SK-N-SH (cell line): ENCODE data around the gene COL25A1. TPM values are rescaled to one million over a fixed set of nuclear protein-coding genes. Genes with fewer than 3 reads are reported as not detected.

Source experiments
- CTCF ChIA-PET: fragments of 300-600, 350-600 bp; formaldehyde crosslinking; extraction: SDS; loops from one replicate; lab custom pipeline; 2021; lab: Yijun Ruan, JAX
- POLR2A ChIA-PET: fragments of 350-600 bp; sonication (Branson Sonifier 250); formaldehyde crosslinking; extraction: SDS; loops from one replicate; lab custom pipeline; 2020; ENCODE audit warnings: antibody characterized with exemption, inconsistent platforms; lab: Yijun Ruan, JAX
- DNase-seq: peaks from one replicate; pipeline ENCODE4 v3.0.0; 2012
- H2AFZ ChIP-seq: fragments of 200-600 bp; sonication (generic); 2 replicates; pipeline ENCODE4 v1.8.1; 2016; ENCODE audit warnings: antibody characterized with exemption, mild to moderate bottlenecking, low read depth
- H3F3A ChIP-seq: fragments of 200-600 bp; sonication (generic); replicated peaks from 2 replicates; pipeline ENCODE3; 2016; ENCODE audit warnings: antibody characterized with exemption, mild to moderate bottlenecking; ENCODE audit not compliant: insufficient read depth
- H3K27ac ChIP-seq, 2 experiments: fragments of 200-500 bp in 1 of 2; fragments of 200-600 bp in 1 of 2; sonication (Bioruptor generic) in 1 of 2; sonication (generic), shearing (Covaris generic) in 1 of 2; 2 replicates each; pipeline versions ENCODE4 v1.5.1 to v1.6.1; 2014 to 2016; ENCODE audit warnings: low read depth in 2 of 2, inconsistent platforms in 1 of 2, low read length in 1 of 2, mild to moderate bottlenecking in 1 of 2, mixed read lengths in 1 of 2
- H3K27me3 ChIP-seq: fragments of 200-600 bp; sonication (generic), shearing (Covaris generic); 2 replicates; pipeline ENCODE4 v1.6.1; 2016; ENCODE audit warnings: mixed run types; ENCODE audit not compliant: insufficient read depth
- H3K36me3 ChIP-seq, 2 experiments: fragments of 200-500 bp in 1 of 2; fragments of 200-600 bp in 1 of 2; sonication (Bioruptor generic) in 1 of 2; sonication (generic) in 1 of 2; replicated peaks in 1 of 2; 2 replicates each; pipeline versions ENCODE3 to v1.5.1; 2014 to 2016; ENCODE audit warnings: low read length in 1 of 2, mild to moderate bottlenecking in 1 of 2; ENCODE audit not compliant: insufficient read depth in 2 of 2, control insufficient read depth in 1 of 2
- H3K4me1 ChIP-seq, 2 experiments: fragments of 200-500 bp in 1 of 2; fragments of 200-600 bp in 1 of 2; sonication (Bioruptor generic) in 1 of 2; sonication (generic), shearing (Covaris generic) in 1 of 2; 2 replicates each; pipeline versions ENCODE4 v1.5.1 to v1.6.1; 2014 to 2016; ENCODE audit warnings: low read depth in 1 of 2, low read length in 1 of 2, mixed run types in 1 of 2; ENCODE audit not compliant: insufficient read depth in 2 of 2, control insufficient read depth in 1 of 2
- H3K4me2 ChIP-seq: fragments of 200-600 bp; sonication (generic), shearing (Covaris generic); 2 replicates; pipeline ENCODE4 v1.6.1; 2017; ENCODE audit warnings: mixed run types
- H3K4me3 ChIP-seq, 2 experiments: fragments of 200-500 bp in 1 of 2; fragments of 200-600 bp in 1 of 2; sonication (Bioruptor generic) in 1 of 2; sonication (generic), shearing (Covaris generic) in 1 of 2; 2 replicates each; pipeline versions ENCODE4 v1.5.1 to v1.8.1; 2014 to 2016; ENCODE audit warnings: low read depth in 2 of 2, inconsistent platforms in 1 of 2, low read length in 1 of 2, mild to moderate bottlenecking in 1 of 2, mixed read lengths in 1 of 2, moderate library complexity in 1 of 2
- H3K79me2 ChIP-seq: fragments of 200-600 bp; sonication (generic); 2 replicates; pipeline ENCODE4 v1.8.1; 2017; ENCODE audit warnings: mild to moderate bottlenecking; ENCODE audit not compliant: insufficient read depth
- H3K9ac ChIP-seq: fragments of 200-600 bp; sonication (generic); 2 replicates; pipeline ENCODE4 v1.6.1; 2017; ENCODE audit warnings: mixed run types
- H3K9me2 ChIP-seq: fragments of 200-600 bp; sonication (generic); 2 replicates; pipeline ENCODE4 v1.6.1; 2017; ENCODE audit warnings: mixed run types
- H3K9me3 ChIP-seq: fragments of 200-600 bp; sonication (generic); 2 replicates; pipeline ENCODE4 v1.6.1; 2017; ENCODE audit warnings: mixed run types, mild to moderate bottlenecking, moderate library complexity
- H4K20me1 ChIP-seq: fragments of 200-600 bp; sonication (generic); 2 replicates; pipeline ENCODE4 v1.6.1; 2017; ENCODE audit warnings: mild to moderate bottlenecking, mixed run types; ENCODE audit not compliant: insufficient read depth
- CHD2 ChIP-seq: fragments of 150-350 bp; IDR thresholded peaks from 2 replicates; pipeline ENCODE4 v1.6.1; 2018; ENCODE audit warnings: low read length; ENCODE audit not compliant: partially characterized antibody
- ELF1 ChIP-seq: IDR thresholded peaks from 2 replicates; pipeline ENCODE4 v1.4.0; 2012
- EP300 ChIP-seq, 2 experiments: IDR thresholded peaks; 2 replicates each; pipeline versions ENCODE4 v1.4.0 to v1.6.1; 2012; ENCODE audit warnings: borderline replicate concordance in 1 of 2, low read depth in 1 of 2, low read length in 1 of 2
- EZH2phosphoT487 ChIP-seq: fragments of 200-600 bp; sonication (generic); IDR thresholded peaks from 2 replicates; pipeline ENCODE4 v1.6.1; 2017; ENCODE audit warnings: low read depth, mixed run types, mild to moderate bottlenecking, antibody characterized with exemption, moderate library complexity, borderline replicate concordance
- FOXJ3 ChIP-seq: sonication (generic); formaldehyde crosslinking; IDR thresholded peaks from 2 replicates; pipeline ENCODE4 v1.5.1; 2020; ENCODE audit warnings: mild to moderate bottlenecking, missing genetic modification reagents
- GABPA ChIP-seq: IDR thresholded peaks from 2 replicates; pipeline ENCODE4 v1.4.0; 2012; ENCODE audit warnings: low read depth, mild to moderate bottlenecking
- GATA2 ChIP-seq: sonication (generic); formaldehyde crosslinking; IDR thresholded peaks from 2 replicates; pipeline ENCODE4 v1.5.0; 2020; ENCODE audit warnings: mild to moderate bottlenecking, missing genetic modification reagents
- MXI1 ChIP-seq: IDR thresholded peaks from 2 replicates; pipeline ENCODE4 v1.6.1; 2012; ENCODE audit warnings: mild to moderate bottlenecking, low read depth, low read length, improper control_type of control experiment
- NFIC ChIP-seq: IDR thresholded peaks from 2 replicates; pipeline ENCODE4 v1.4.0; 2012; ENCODE audit warnings: borderline replicate concordance
- NRF1 ChIP-seq: IDR thresholded peaks from 2 replicates; pipeline ENCODE4 v1.6.1; 2012; ENCODE audit warnings: low read depth, mild to moderate bottlenecking, low read length
- RAD21 ChIP-seq: IDR thresholded peaks from 2 replicates; pipeline ENCODE4 v1.6.1; 2012; ENCODE audit warnings: mild to moderate bottlenecking, low read length
- RCOR1 ChIP-seq: fragments of 150-350 bp; IDR thresholded peaks from 2 replicates; pipeline ENCODE4 v1.6.1; 2017; ENCODE audit warnings: antibody characterized with exemption, low read length
- REST ChIP-seq: IDR thresholded peaks from 2 replicates; pipeline ENCODE4 v1.6.1; 2012; ENCODE audit warnings: mild to moderate bottlenecking, low read depth, low read length, moderate library complexity
- RFX5 ChIP-seq: IDR thresholded peaks from 2 replicates; pipeline ENCODE4 v1.6.1; 2012; ENCODE audit warnings: mild to moderate bottlenecking, improper control_type of control experiment, low read length
- RXRA ChIP-seq: IDR thresholded peaks from 2 replicates; pipeline ENCODE4 v1.4.0; 2012; ENCODE audit warnings: low read depth, mild to moderate bottlenecking, borderline replicate concordance
- SIN3A ChIP-seq: IDR thresholded peaks from 2 replicates; pipeline ENCODE4 v1.6.1; 2012; ENCODE audit warnings: low read depth, mild to moderate bottlenecking, low read length, moderate library complexity, borderline replicate concordance
- SMC3 ChIP-seq: IDR thresholded peaks from 2 replicates; pipeline ENCODE4 v1.6.1; 2012; ENCODE audit warnings: low read depth, low read length, improper control_type of control experiment
- TEAD4 ChIP-seq: IDR thresholded peaks from 2 replicates; pipeline ENCODE4 v1.4.0; 2012; ENCODE audit warnings: mild to moderate bottlenecking, borderline replicate concordance; ENCODE audit not compliant: insufficient read depth
- WGBS: methylation state at CpG from one replicate; pipeline ENCODE4 v1.1.6; 2017; ENCODE audit warnings: low lambda C conversion rate; 5-methylcytosine and 5-hydroxymethylcytosine counted together
- polyA plus RNA-seq, 3 experiments: library from polyadenylated mRNA; depleted of rRNA; stranded (reverse); fragments of >200 nt; gene quantifications; 2 replicates each; pipeline ENCODE4 v1.2.3, GENCODE V29; 2012
- TF ChIP-seq, protein P1 (sequence below): IDR thresholded peaks from 2 replicates; pipeline ENCODE4; 2012
- TF ChIP-seq, protein P2 (sequence below): IDR thresholded peaks from 2 replicates; pipeline ENCODE4 v1.4.0; 2012; ENCODE audit warnings: low read depth, borderline replicate concordance
- TF ChIP-seq, protein P3 (sequence below): fragments of 150-350 bp; IDR thresholded peaks from 2 replicates; pipeline ENCODE4 v1.6.1; 2017; ENCODE audit warnings: antibody characterized with exemption, low read length, low read depth, borderline replicate concordance

COL25A1 gene
- polyA plus RNA-seq, 1 of the 3 experiments (the other 2 are of a cell fraction), result not detected

DNA sequence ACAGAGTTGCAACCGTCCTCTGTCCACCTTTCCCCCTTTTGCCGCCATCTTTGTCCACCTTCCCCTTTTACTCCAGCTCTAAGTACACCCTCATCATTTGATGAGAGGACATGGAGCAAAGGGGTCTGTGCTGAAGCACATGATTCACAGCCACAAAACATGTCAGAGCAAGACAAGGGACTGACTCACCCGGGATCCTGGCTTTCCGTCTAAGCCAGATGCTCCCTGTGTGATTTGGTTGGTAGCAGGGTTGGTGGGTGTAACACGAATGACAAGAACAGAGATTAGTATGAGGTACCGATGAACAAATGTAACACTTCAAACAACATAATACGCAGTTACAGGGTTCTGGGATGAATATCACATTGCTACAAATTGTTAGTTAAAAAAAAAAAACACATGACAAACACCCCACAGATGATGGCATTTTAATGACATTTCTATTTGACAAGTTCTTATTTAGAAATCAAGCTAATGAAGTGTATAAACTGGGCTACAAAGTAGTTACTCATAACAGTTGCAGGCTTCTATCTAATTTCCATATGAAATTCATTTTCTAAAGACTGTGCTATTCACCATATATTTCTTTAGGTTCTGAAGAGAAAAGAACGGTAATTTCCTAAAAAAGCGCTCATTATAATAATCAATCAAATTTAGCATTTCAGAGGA lies 468.2 kb downstream of the COL25A1 start:
- no peaks in the 10 kb centered on the region for H3K9me3 ChIP-seq
- no peaks in the 10 kb centered on the region for H4K20me1 ChIP-seq
- H3K36me3 ChIP-seq, result no peaks in the 10 kb centered on the region
- H3K9ac ChIP-seq, result no peak overlapping the region
- H3K4me1 ChIP-seq, result peaks cover 0 to 17% of the 10 kb centered on the region in 2 experiments; a peak in 1 of 4 replicates
- 36% methylated on average over 9 of the region's 9 CpGs for WGBS
- ChIA-PET CTCF (interaction anchor here (0.7 to 1.5 kb wide), 5 partner anchors 42 to 579 kb away, joined by 3 to 5 read pairs (median 3); no protein-coding TSS in a partner anchor), POLR2A (no interaction called here)
- peaks cover 4% of the 10 kb centered on the region; the same call in 1 of the 2 replicates for H3K27me3 ChIP-seq
- DNase-seq, result no peak
- no peaks in the 10 kb centered on the region for H3K79me2 ChIP-seq
- H3K4me2 ChIP-seq, result no peak overlapping the region
- H3F3A ChIP-seq, result peaks cover 3% of the 10 kb centered on the region
- TF ChIP-seq SMC3, result no peak
- no peaks in the 10 kb centered on the region for H3K9me2 ChIP-seq
- H3K27ac ChIP-seq, result no peak overlapping the region
- H3K4me3 ChIP-seq, result no peak overlapping the region
- H2AFZ ChIP-seq, result peak overlapping the region; percentile 9; the same call in 1 of the 2 replicates

- Histone ChIP-seq H3K4me1 (peaks cover 0 to 17% of the 10 kb centered on the region in 2 experiments; a peak in 1 of 4 replicates), H3K9me2 (no peaks in the 10 kb centered on the region), H3K9me3 (no peaks in the 10 kb centered on the region), H3K9ac (no peak overlapping the region), H3K4me2 (no peak overlapping the region), H3K4me3 (no peak overlapping the region), H3K27me3 (peaks cover 4% of the 10 kb centered on the region; the same call in 1 of the 2 replicates), H3K79me2 (no peaks in the 10 kb centered on the region), H3F3A (peaks cover 3% of the 10 kb centered on the region), H2AFZ (no peak overlapping the region), H3K36me3 (no peaks in the 10 kb centered on the region), H4K20me1 (no peaks in the 10 kb centered on the region), H3K27ac (no peak overlapping the region)
- DNase-seq, result no peak
- CTCF ChIA-PET, result interaction anchor here (1.5 kb wide), 1 partner anchor 573 kb away, joined by 5 read pairs; no protein-coding TSS in a partner anchor
- POLR2A ChIA-PET, result no interaction called here
- 43% methylated on average over 4 of the region's 4 CpGs for WGBS
- TF ChIP-seq CHD2 (no peak), RFX5 (no peak), NFIC (no peak), TEAD4 (no peak), EP300 (IDR thresholded peaks at IDR 0.05; ENCODE audit: borderline replicate concordance in 1 of 2, low read depth in 1 of 2, low read length in 1 of 2) (no peak), FOXJ3 (CRISPR knock-in tag) (no peak), RCOR1 (no peak), RAD21 (no peak), ELF1 (no peak), SIN3A (no peak), REST (no peak), NRF1 (no peak), MXI1 (no peak), RXRA (no peak), EZH2phosphoT487 (no peak), GATA2 (CRISPR knock-in tag) (no peak), GABPA (no peak)
- TF ChIP-seq, protein P1, sequence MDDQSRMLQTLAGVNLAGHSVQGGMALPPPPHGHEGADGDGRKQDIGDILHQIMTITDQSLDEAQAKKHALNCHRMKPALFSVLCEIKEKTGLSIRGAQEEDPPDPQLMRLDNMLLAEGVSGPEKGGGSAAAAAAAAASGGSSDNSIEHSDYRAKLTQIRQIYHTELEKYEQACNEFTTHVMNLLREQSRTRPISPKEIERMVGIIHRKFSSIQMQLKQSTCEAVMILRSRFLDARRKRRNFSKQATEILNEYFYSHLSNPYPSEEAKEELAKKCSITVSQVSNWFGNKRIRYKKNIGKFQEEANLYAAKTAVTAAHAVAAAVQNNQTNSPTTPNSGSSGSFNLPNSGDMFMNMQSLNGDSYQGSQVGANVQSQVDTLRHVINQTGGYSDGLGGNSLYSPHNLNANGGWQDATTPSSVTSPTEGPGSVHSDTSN, result no peak
- TF ChIP-seq, protein P2, sequence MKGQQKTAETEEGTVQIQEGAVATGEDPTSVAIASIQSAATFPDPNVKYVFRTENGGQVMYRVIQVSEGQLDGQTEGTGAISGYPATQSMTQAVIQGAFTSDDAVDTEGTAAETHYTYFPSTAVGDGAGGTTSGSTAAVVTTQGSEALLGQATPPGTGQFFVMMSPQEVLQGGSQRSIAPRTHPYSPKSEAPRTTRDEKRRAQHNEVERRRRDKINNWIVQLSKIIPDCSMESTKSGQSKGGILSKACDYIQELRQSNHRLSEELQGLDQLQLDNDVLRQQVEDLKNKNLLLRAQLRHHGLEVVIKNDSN, result no peak
- TF ChIP-seq, protein P3, sequence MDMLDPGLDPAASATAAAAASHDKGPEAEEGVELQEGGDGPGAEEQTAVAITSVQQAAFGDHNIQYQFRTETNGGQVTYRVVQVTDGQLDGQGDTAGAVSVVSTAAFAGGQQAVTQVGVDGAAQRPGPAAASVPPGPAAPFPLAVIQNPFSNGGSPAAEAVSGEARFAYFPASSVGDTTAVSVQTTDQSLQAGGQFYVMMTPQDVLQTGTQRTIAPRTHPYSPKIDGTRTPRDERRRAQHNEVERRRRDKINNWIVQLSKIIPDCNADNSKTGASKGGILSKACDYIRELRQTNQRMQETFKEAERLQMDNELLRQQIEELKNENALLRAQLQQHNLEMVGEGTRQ, result no peak
These were observed 469.4 kb downstream of the COL25A1 start for GRCh38 chr4:108833046-108833445.
